HEK293 (cell line): ENCODE measurements around the gene PTPRF.

Experiments used
- CTCF ChIA-PET: fragments of 350-600 bp; formaldehyde crosslinking; extraction: SDS; loops from one replicate; lab custom pipeline; 2021; ENCODE audit warnings: antibody characterized with exemption; lab: Yijun Ruan, JAX
- POLR2A ChIA-PET: fragments of 300-600 bp; formaldehyde crosslinking; extraction: SDS; loops from one replicate; lab custom pipeline; 2020; ENCODE audit warnings: antibody characterized with exemption, inconsistent platforms; lab: Yijun Ruan, JAX
- H3K27ac ChIP-seq: fragments of 200-500 bp; sonication (Bioruptor generic); 2 replicates; pipeline ENCODE4 v1.5.1; 2014; ENCODE audit warnings: low read depth, low read length, control low read depth, inconsistent platforms; ENCODE audit errors: extremely low read depth
- H3K36me3 ChIP-seq, 2 experiments: fragments of 200-500 bp in 1 of 2; sonication (Bioruptor generic) in 1 of 2; 1 replicate in 1 of 2; 2 replicates in 1 of 2; pipeline ENCODE4 v1.5.1; 2014 to 2017; ENCODE audit warnings: inconsistent platforms in 2 of 2, low read length in 2 of 2; ENCODE audit not compliant: control insufficient read depth in 2 of 2, insufficient read depth in 1 of 2
- H3K4me1 ChIP-seq: fragments of 200-500 bp; sonication (Bioruptor generic); 2 replicates; pipeline ENCODE4 v1.5.1; 2014; ENCODE audit warnings: mild to moderate bottlenecking, low read length, inconsistent platforms; ENCODE audit not compliant: control insufficient read depth, insufficient read depth
- H3K4me3 ChIP-seq: 2 replicates; pipeline ENCODE4 v1.5.1; 2011; ENCODE audit warnings: low read depth, mild to moderate bottlenecking, control low read depth, low read length, moderate library complexity
- H3K9me3 ChIP-seq: fragments of 200-500 bp; sonication (Bioruptor generic); 2 replicates; pipeline ENCODE4 v1.5.1; 2014; ENCODE audit warnings: low read depth, low read length, inconsistent platforms; ENCODE audit not compliant: control insufficient read depth, insufficient read depth
- HIC1 ChIP-seq: fragments of 450-650 bp; formaldehyde crosslinking; IDR thresholded peaks from 2 replicates; pipeline ENCODE4 v1.5.1; 2016; ENCODE audit warnings: missing biosample characterization, missing genetic modification characterization
- KLF1 ChIP-seq: fragments of 450-650 bp; formaldehyde crosslinking; IDR thresholded peaks from 2 replicates; pipeline ENCODE4 v1.5.1; 2016; ENCODE audit warnings: missing biosample characterization, missing genetic modification characterization
- PRDM1 ChIP-seq: fragments of 450-650 bp; formaldehyde crosslinking; IDR thresholded peaks from 2 replicates; pipeline ENCODE4; 2016; ENCODE audit warnings: missing biosample characterization, missing genetic modification characterization
- ZBTB20 ChIP-seq: fragments of 450-650 bp; formaldehyde crosslinking; IDR thresholded peaks from 2 replicates; pipeline ENCODE4 v1.5.1; 2016; ENCODE audit warnings: missing biosample characterization, missing genetic modification characterization
- ZBTB6 ChIP-seq: fragments of 450-650 bp; formaldehyde crosslinking; IDR thresholded peaks from 2 replicates; pipeline ENCODE4 v1.5.1; 2017; ENCODE audit warnings: missing biosample characterization, missing genetic modification characterization
- ZFP3 ChIP-seq: fragments of 450-650 bp; formaldehyde crosslinking; IDR thresholded peaks from 2 replicates; pipeline ENCODE4 v1.5.1; 2016; ENCODE audit warnings: low read depth, missing biosample characterization, missing genetic modification characterization
- ZFP69B ChIP-seq: fragments of 450-650 bp; formaldehyde crosslinking; IDR thresholded peaks from 2 replicates; pipeline ENCODE4 v1.5.1; 2016; ENCODE audit warnings: missing biosample characterization, missing genetic modification characterization
- ZNF114 ChIP-seq: fragments of 450-650 bp; formaldehyde crosslinking; IDR thresholded peaks from 2 replicates; pipeline ENCODE4 v1.5.0; 2017; ENCODE audit warnings: missing biosample characterization, missing genetic modification characterization
- ZNF184 ChIP-seq: fragments of 450-650 bp; IDR thresholded peaks from 2 replicates; pipeline ENCODE4 v1.5.1; 2018; ENCODE audit warnings: missing biosample characterization, mild to moderate bottlenecking, missing genetic modification characterization
- ZNF23 ChIP-seq: fragments of 450-650 bp; formaldehyde crosslinking; IDR thresholded peaks from 2 replicates; pipeline ENCODE4 v1.5.1; 2016; ENCODE audit warnings: missing biosample characterization, missing genetic modification characterization, borderline replicate concordance
- ZNF248 ChIP-seq: fragments of 450-650 bp; formaldehyde crosslinking; IDR thresholded peaks from 2 replicates; pipeline ENCODE4 v1.5.1; 2017; ENCODE audit warnings: missing biosample characterization, missing genetic modification characterization
- ZNF416 ChIP-seq: fragments of 450-650 bp; formaldehyde crosslinking; IDR thresholded peaks from 2 replicates; pipeline ENCODE4 v1.5.1; 2016; ENCODE audit warnings: missing biosample characterization, missing genetic modification characterization
- ZNF571 ChIP-seq: fragments of 450-650 bp; formaldehyde crosslinking; IDR thresholded peaks from 2 replicates; pipeline ENCODE4 v1.5.0; 2017; ENCODE audit warnings: missing biosample characterization, missing genetic modification characterization
- ZNF626 ChIP-seq: fragments of 450-650 bp; sonication (Bioruptor Pico); formaldehyde crosslinking; IDR thresholded peaks from 2 replicates; pipeline ENCODE4 v1.5.1; 2018; ENCODE audit warnings: missing biosample characterization, missing genetic modification characterization, inconsistent platforms
- ZNF639 ChIP-seq: fragments of 450-650 bp; formaldehyde crosslinking; IDR thresholded peaks from 2 replicates; pipeline ENCODE4 v1.5.1; 2016; ENCODE audit warnings: missing biosample characterization, missing genetic modification characterization
- TF ChIP-seq, protein P1 (sequence below): fragments of 450-650 bp; formaldehyde crosslinking; IDR thresholded peaks from 2 replicates; pipeline ENCODE4 v1.5.1; 2016; ENCODE audit warnings: missing biosample characterization, missing genetic modification characterization
- TF ChIP-seq, protein P2 (sequence below): fragments of 450-650 bp; formaldehyde crosslinking; IDR thresholded peaks from 2 replicates; pipeline ENCODE4 v1.5.1; 2016; ENCODE audit warnings: missing biosample characterization, missing genetic modification characterization
- TF ChIP-seq, protein P3 (sequence below): fragments of 450-650 bp; formaldehyde crosslinking; IDR thresholded peaks from 2 replicates; pipeline ENCODE4 v1.5.1; 2016; ENCODE audit warnings: missing biosample characterization, missing genetic modification characterization

PTPRF gene

DNA sequence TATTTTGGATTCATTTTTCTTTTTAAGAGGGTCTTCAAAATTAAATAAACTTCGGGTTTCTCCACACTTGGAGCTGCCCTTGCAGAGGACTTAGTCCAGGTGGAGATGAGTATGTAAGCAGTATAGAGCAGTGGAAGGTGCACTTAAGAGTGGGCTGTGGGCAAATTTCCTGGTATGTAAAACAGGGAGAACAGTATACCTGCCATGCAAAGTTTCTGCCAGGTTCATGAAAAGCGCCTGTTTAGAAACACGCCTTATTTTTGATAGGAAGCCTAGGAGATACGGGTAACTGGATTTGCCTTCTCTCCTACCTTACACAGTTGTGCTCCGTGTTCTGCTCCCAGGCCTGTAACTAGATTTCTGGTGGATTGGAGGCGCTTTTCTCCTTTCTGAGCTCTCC lies 120.5 kb downstream of the PTPRF start:
- CTCF ChIA-PET, result interaction anchor here (0.7 to 1.3 kb wide), 3 partner anchors 112 to 295 kb away, joined by 3 read pairs; no protein-coding TSS in a partner anchor
- Histone ChIP-seq H3K4me1 (no peaks in the 10 kb centered on the region), H3K4me3 (peak overlapping the region; percentile 98), H3K9me3 (no peaks in the 10 kb centered on the region), H3K27ac (no peak overlapping the region; the same call in 1 of the 2 replicates), H3K36me3 (peaks cover 21 to 32% of the 10 kb centered on the region in 2 experiments)
- POLR2A ChIA-PET, result interaction anchor here (1.0 to 3.4 kb wide), 18 partner anchors 9 to 425 kb away, joined by 3 to 32 read pairs (median 8); partner anchors contain the start of genes PTPRF and ST3GAL3
- no peak for TF ChIP-seq ZNF248 (tag by site-specific recombination)
- TF ChIP-seq ZNF571 (tag by site-specific recombination), result no peak
- TF ChIP-seq, protein P1, sequence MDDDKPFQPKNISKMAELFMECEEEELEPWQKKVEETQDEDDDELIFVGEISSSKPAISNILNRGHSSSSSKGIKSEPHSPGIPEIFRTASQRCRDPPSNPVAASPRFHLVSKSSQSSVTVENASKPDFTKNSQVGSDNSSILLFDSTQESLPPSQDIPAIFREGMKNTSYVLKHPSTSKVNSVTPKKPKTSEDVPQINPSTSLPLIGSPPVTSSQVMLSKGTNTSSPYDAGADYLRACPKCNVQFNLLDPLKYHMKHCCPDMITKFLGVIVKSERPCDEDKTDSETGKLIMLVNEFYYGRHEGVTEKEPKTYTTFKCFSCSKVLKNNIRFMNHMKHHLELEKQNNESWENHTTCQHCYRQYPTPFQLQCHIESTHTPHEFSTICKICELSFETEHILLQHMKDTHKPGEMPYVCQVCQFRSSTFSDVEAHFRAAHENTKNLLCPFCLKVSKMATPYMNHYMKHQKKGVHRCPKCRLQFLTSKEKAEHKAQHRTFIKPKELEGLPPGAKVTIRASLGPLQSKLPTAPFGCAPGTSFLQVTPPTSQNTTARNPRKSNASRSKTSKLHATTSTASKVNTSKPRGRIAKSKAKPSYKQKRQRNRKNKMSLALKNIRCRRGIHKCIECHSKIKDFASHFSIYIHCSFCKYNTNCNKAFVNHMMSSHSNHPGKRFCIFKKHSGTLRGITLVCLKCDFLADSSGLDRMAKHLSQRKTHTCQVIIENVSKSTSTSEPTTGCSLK, result no peak
- TF ChIP-seq, protein P2, sequence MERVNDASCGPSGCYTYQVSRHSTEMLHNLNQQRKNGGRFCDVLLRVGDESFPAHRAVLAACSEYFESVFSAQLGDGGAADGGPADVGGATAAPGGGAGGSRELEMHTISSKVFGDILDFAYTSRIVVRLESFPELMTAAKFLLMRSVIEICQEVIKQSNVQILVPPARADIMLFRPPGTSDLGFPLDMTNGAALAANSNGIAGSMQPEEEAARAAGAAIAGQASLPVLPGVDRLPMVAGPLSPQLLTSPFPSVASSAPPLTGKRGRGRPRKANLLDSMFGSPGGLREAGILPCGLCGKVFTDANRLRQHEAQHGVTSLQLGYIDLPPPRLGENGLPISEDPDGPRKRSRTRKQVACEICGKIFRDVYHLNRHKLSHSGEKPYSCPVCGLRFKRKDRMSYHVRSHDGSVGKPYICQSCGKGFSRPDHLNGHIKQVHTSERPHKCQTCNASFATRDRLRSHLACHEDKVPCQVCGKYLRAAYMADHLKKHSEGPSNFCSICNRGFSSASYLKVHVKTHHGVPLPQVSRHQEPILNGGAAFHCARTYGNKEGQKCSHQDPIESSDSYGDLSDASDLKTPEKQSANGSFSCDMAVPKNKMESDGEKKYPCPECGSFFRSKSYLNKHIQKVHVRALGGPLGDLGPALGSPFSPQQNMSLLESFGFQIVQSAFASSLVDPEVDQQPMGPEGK, result no peak
- no peak for TF ChIP-seq ZNF626 (tag by site-specific recombination)
- TF ChIP-seq HIC1 (tag by site-specific recombination), result no peak
- TF ChIP-seq ZBTB20, result no peak
- TF ChIP-seq ZNF184 (tag by site-specific recombination), result no peak
- TF ChIP-seq ZNF23 (tag by site-specific recombination), result no peak

- Histone ChIP-seq H3K36me3 (peaks cover 28 to 40% of the 10 kb centered on the region in 2 experiments), H3K9me3 (no peaks in the 10 kb centered on the region), H3K4me3 (no peak overlapping the region), H3K4me1 (no peaks in the 10 kb centered on the region), H3K27ac (no peak overlapping the region)
- TF ChIP-seq ZNF114 (tag by site-specific recombination), result no peak
- no peak for TF ChIP-seq ZFP69B (tag by site-specific recombination)
- peak; percentile 51; the same call in 1 of the 2 replicates for TF ChIP-seq KLF1 (tag by site-specific recombination)
- TF ChIP-seq ZNF416 (tag by site-specific recombination), result no peak
- TF ChIP-seq ZFP3 (tag by site-specific recombination), result no peak
- ChIA-PET CTCF (interaction anchor here (0.7 to 1.3 kb wide), 3 partner anchors 122 to 353 kb away, joined by 3 read pairs; no protein-coding TSS in a partner anchor), POLR2A (interaction anchor here (2.4 to 3.4 kb wide), 3 partner anchors 8 to 16 kb away, joined by 19 to 32 read pairs (median 27); no protein-coding TSS in a partner anchor)
Measured at GRCh38 chr1:43651902-43652301, 121.2 kb downstream of the PTPRF start.

GRCh38 chr1:43653339-43653738 lies 122.7 kb downstream of the PTPRF start:
- CTCF ChIA-PET, result interaction anchor here (0.7 to 1.1 kb wide), 4 partner anchors 14 to 124 kb away, joined by 3 to 6 read pairs (median 5); no protein-coding TSS in a partner anchor
- POLR2A ChIA-PET, result interaction anchor here (0.6 kb wide), 1 partner anchor 22 kb away, joined by 5 read pairs; no protein-coding TSS in a partner anchor

More at GRCh38 chr1:43653339-43653738, 122.7 kb downstream of the PTPRF start:
- no peak overlapping the region for H3K27ac ChIP-seq
- no peaks in the 10 kb centered on the region for H3K4me1 ChIP-seq
- no peak overlapping the region for H3K4me3 ChIP-seq
- H3K9me3 ChIP-seq, result no peaks in the 10 kb centered on the region
- peaks cover 41 to 54% of the 10 kb centered on the region in 2 experiments for H3K36me3 ChIP-seq
- TF ChIP-seq ZBTB6 (tag by site-specific recombination) (no peak), PRDM1 (tag by site-specific recombination) (0 out of 2 replicates have a peak, but pooled peaks have one; percentile 31), ZNF639 (no peak)
- TF ChIP-seq, protein P3, sequence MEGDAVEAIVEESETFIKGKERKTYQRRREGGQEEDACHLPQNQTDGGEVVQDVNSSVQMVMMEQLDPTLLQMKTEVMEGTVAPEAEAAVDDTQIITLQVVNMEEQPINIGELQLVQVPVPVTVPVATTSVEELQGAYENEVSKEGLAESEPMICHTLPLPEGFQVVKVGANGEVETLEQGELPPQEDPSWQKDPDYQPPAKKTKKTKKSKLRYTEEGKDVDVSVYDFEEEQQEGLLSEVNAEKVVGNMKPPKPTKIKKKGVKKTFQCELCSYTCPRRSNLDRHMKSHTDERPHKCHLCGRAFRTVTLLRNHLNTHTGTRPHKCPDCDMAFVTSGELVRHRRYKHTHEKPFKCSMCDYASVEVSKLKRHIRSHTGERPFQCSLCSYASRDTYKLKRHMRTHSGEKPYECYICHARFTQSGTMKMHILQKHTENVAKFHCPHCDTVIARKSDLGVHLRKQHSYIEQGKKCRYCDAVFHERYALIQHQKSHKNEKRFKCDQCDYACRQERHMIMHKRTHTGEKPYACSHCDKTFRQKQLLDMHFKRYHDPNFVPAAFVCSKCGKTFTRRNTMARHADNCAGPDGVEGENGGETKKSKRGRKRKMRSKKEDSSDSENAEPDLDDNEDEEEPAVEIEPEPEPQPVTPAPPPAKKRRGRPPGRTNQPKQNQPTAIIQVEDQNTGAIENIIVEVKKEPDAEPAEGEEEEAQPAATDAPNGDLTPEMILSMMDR (tag by site-specific recombination), result peak; percentile 79
